ENCODE data around the gene EPB41L4A.

Gene EPB41L4A

GRCh38 chr5:112195924-112196323, 223.2 kb downstream of the EPB41L4A start:
- H3K27me3 ChIP-seq (ENCODE audit: control insufficient read depth in 1 of 2, insufficient read depth in 2 of 2, low read length in 2 of 2): no peaks in the 10 kb centered on the region
- no peak overlapping the region for H3K4me3 ChIP-seq (ENCODE audit: low read depth in 1 of 2, low read length in 2 of 2)
- H3K36me3 ChIP-seq (ENCODE audit: insufficient read depth, low read length): no peaks in the 10 kb centered on the region
- H3K9ac ChIP-seq (ENCODE audit: low read length): no peak overlapping the region
- H3K9me3 ChIP-seq (ENCODE audit: low read length): no peaks in the 10 kb centered on the region
- no peak overlapping the region for H3K27ac ChIP-seq (ENCODE audit: low read depth, low read length)
- H3K4me1 ChIP-seq (ENCODE audit: insufficient read depth, low read length): no peaks in the 10 kb centered on the region

GRCh38 chr5:112192866-112193265, 226.2 kb downstream of the EPB41L4A start:
- H3K9ac ChIP-seq (ENCODE audit: low read length): no peak overlapping the region
- no peaks in the 10 kb centered on the region for H3K27me3 ChIP-seq (ENCODE audit: control insufficient read depth in 1 of 2, insufficient read depth in 2 of 2, low read length in 2 of 2)
- no peaks in the 10 kb centered on the region for H3K36me3 ChIP-seq (ENCODE audit: insufficient read depth, low read length)
- no peaks in the 10 kb centered on the region for H3K9me3 ChIP-seq (ENCODE audit: low read length)
- no peaks in the 10 kb centered on the region for H3K4me1 ChIP-seq (ENCODE audit: insufficient read depth, low read length)
- H3K27ac ChIP-seq (ENCODE audit: low read depth, low read length): no peak overlapping the region
- no peak overlapping the region for H3K4me3 ChIP-seq (ENCODE audit: low read depth in 1 of 2, low read length in 2 of 2)

GRCh38 chr5:112192072-112192471, 227.0 kb downstream of the EPB41L4A start:
- no peak overlapping the region for H3K27ac ChIP-seq (ENCODE audit: low read depth, low read length)
- H3K9ac ChIP-seq (ENCODE audit: low read length): no peak overlapping the region
- no peaks in the 10 kb centered on the region for H3K27me3 ChIP-seq (ENCODE audit: control insufficient read depth in 1 of 2, insufficient read depth in 2 of 2, low read length in 2 of 2)
- no peak overlapping the region for H3K4me3 ChIP-seq (ENCODE audit: low read depth in 1 of 2, low read length in 2 of 2)
- H3K4me1 ChIP-seq (ENCODE audit: insufficient read depth, low read length): no peaks in the 10 kb centered on the region
- H3K9me3 ChIP-seq (ENCODE audit: low read length): no peaks in the 10 kb centered on the region
- no peaks in the 10 kb centered on the region for H3K36me3 ChIP-seq (ENCODE audit: insufficient read depth, low read length)

GRCh38 chr5:112189391-112189790, 229.7 kb downstream of the EPB41L4A start:
- H3K36me3 ChIP-seq (ENCODE audit: insufficient read depth, low read length): no peaks in the 10 kb centered on the region
- H3K9me3 ChIP-seq (ENCODE audit: low read length): no peaks in the 10 kb centered on the region
- no peak overlapping the region for H3K9ac ChIP-seq (ENCODE audit: low read length)
- no peaks in the 10 kb centered on the region for H3K4me1 ChIP-seq (ENCODE audit: insufficient read depth, low read length)
- H3K27ac ChIP-seq (ENCODE audit: low read depth, low read length): no peak overlapping the region
- H3K4me3 ChIP-seq (ENCODE audit: low read depth in 1 of 2, low read length in 2 of 2): no peak overlapping the region
- no peaks in the 10 kb centered on the region for H3K27me3 ChIP-seq (ENCODE audit: control insufficient read depth in 1 of 2, insufficient read depth in 2 of 2, low read length in 2 of 2)

GRCh38 chr5:112186401-112186990, 232.6 kb downstream of the EPB41L4A start:
- no peak overlapping the region for H3K9ac ChIP-seq (ENCODE audit: low read length)
- no peaks in the 10 kb centered on the region for H3K27me3 ChIP-seq (ENCODE audit: control insufficient read depth in 1 of 2, insufficient read depth in 2 of 2, low read length in 2 of 2)
- H3K4me1 ChIP-seq (ENCODE audit: insufficient read depth, low read length): no peaks in the 10 kb centered on the region
- H3K27ac ChIP-seq (ENCODE audit: low read depth, low read length): no peak overlapping the region
- no peaks in the 10 kb centered on the region for H3K36me3 ChIP-seq (ENCODE audit: insufficient read depth, low read length)
- H3K4me3 ChIP-seq (ENCODE audit: low read depth in 1 of 2, low read length in 2 of 2): no peak overlapping the region
- no peaks in the 10 kb centered on the region for H3K9me3 ChIP-seq (ENCODE audit: low read length)

- Histone ChIP-seq H3K27me3 (ENCODE audit: control insufficient read depth in 1 of 2, insufficient read depth in 2 of 2, low read length in 2 of 2) (no peaks in the 10 kb centered on the region), H3K4me3 (ENCODE audit: low read depth in 1 of 2, low read length in 2 of 2) (no peak overlapping the region), H3K27ac (ENCODE audit: low read depth, low read length) (no peak overlapping the region), H3K9me3 (ENCODE audit: low read length) (no peaks in the 10 kb centered on the region), H3K4me1 (ENCODE audit: insufficient read depth, low read length) (no peaks in the 10 kb centered on the region), H3K9ac (ENCODE audit: low read length) (no peak overlapping the region), H3K36me3 (ENCODE audit: insufficient read depth, low read length) (no peaks in the 10 kb centered on the region)
Observed at GRCh38 chr5:112183874-112184273, 235.2 kb downstream of the EPB41L4A start.

GRCh38 chr5:112183103-112183711, 235.9 kb downstream of the EPB41L4A start:
- H3K27ac ChIP-seq (ENCODE audit: low read depth, low read length): no peak overlapping the region
- no peak overlapping the region for H3K9ac ChIP-seq (ENCODE audit: low read length)

GRCh38 chr5:112179290-112179689, 239.8 kb downstream of the EPB41L4A start:
- Histone ChIP-seq H3K4me3 (ENCODE audit: low read depth in 1 of 2, low read length in 2 of 2) (no peak overlapping the region), H3K27me3 (ENCODE audit: control insufficient read depth in 1 of 2, insufficient read depth in 2 of 2, low read length in 2 of 2) (no peaks in the 10 kb centered on the region), H3K9ac (ENCODE audit: low read length) (no peak overlapping the region), H3K9me3 (ENCODE audit: low read length) (no peaks in the 10 kb centered on the region), H3K4me1 (ENCODE audit: insufficient read depth, low read length) (no peaks in the 10 kb centered on the region), H3K27ac (ENCODE audit: low read depth, low read length) (no peak overlapping the region), H3K36me3 (ENCODE audit: insufficient read depth, low read length) (no peaks in the 10 kb centered on the region)

More at GRCh38 chr5:112183103-112183711, 235.9 kb downstream of the EPB41L4A start:
- no peaks in the 10 kb centered on the region for H3K4me1 ChIP-seq (ENCODE audit: insufficient read depth, low read length)
- no peaks in the 10 kb centered on the region for H3K9me3 ChIP-seq (ENCODE audit: low read length)
- no peak overlapping the region for H3K4me3 ChIP-seq (ENCODE audit: low read depth in 1 of 2, low read length in 2 of 2)
- H3K36me3 ChIP-seq (ENCODE audit: insufficient read depth, low read length): no peaks in the 10 kb centered on the region
- no peaks in the 10 kb centered on the region for H3K27me3 ChIP-seq (ENCODE audit: control insufficient read depth in 1 of 2, insufficient read depth in 2 of 2, low read length in 2 of 2)

GRCh38 chr5:112174959-112175594, 244.0 kb downstream of the EPB41L4A start:
- Histone ChIP-seq H3K27ac (ENCODE audit: low read depth, low read length) (no peak overlapping the region), H3K36me3 (ENCODE audit: insufficient read depth, low read length) (no peaks in the 10 kb centered on the region), H3K4me1 (ENCODE audit: insufficient read depth, low read length) (no peaks in the 10 kb centered on the region), H3K9ac (ENCODE audit: low read length) (no peak overlapping the region), H3K27me3 (ENCODE audit: control insufficient read depth in 1 of 2, insufficient read depth in 2 of 2, low read length in 2 of 2) (no peaks in the 10 kb centered on the region), H3K9me3 (ENCODE audit: low read length) (no peaks in the 10 kb centered on the region), H3K4me3 (ENCODE audit: low read depth in 1 of 2, low read length in 2 of 2) (no peak overlapping the region)

- Histone ChIP-seq H3K36me3 (ENCODE audit: insufficient read depth, low read length) (peaks cover 40% of the 10 kb centered on the region), H3K27ac (ENCODE audit: low read depth, low read length) (no peak overlapping the region), H3K9ac (ENCODE audit: low read length) (no peak overlapping the region), H3K9me3 (ENCODE audit: low read length) (no peaks in the 10 kb centered on the region), H3K4me1 (ENCODE audit: insufficient read depth, low read length) (peaks cover 12% of the 10 kb centered on the region), H3K27me3 (ENCODE audit: control insufficient read depth in 1 of 2, insufficient read depth in 2 of 2, low read length in 2 of 2) (no peaks in the 10 kb centered on the region), H3K4me3 (ENCODE audit: low read depth in 1 of 2, low read length in 2 of 2) (no peak overlapping the region)
Observed at GRCh38 chr5:112165897-112166737, 253.0 kb downstream of the EPB41L4A start.

GRCh38 chr5:112165399-112165798, 253.7 kb downstream of the EPB41L4A start:
- H3K9me3 ChIP-seq (ENCODE audit: low read length): no peaks in the 10 kb centered on the region
- no peaks in the 10 kb centered on the region for H3K27me3 ChIP-seq (ENCODE audit: control insufficient read depth in 1 of 2, insufficient read depth in 2 of 2, low read length in 2 of 2)
- peaks cover 40% of the 10 kb centered on the region for H3K36me3 ChIP-seq (ENCODE audit: insufficient read depth, low read length)
- H3K4me1 ChIP-seq (ENCODE audit: insufficient read depth, low read length): peaks cover 13% of the 10 kb centered on the region
- H3K9ac ChIP-seq (ENCODE audit: low read length): no peak overlapping the region
- H3K27ac ChIP-seq (ENCODE audit: low read depth, low read length): no peak overlapping the region
- H3K4me3 ChIP-seq (ENCODE audit: low read depth in 1 of 2, low read length in 2 of 2): no peak overlapping the region

All from muscle layer of colon (tissue), 2 donors.